Renal cortex interstitium (tissue), 11 donors: ENCODE results near the gene PRDM5. TPM values are rescaled to one million over a fixed set of nuclear protein-coding genes. Genes with fewer than 3 reads are reported as not detected.
"Not testable (repeated sequence)": the region's sequence is repeated elsewhere in the genome, so short reads cannot be mapped to it uniquely, and the experiment has no call there.

Source experiments
- DNase-seq, 11 donors: peaks; one replicate each; pipeline ENCODE4 v3.0.0-alpha.2; 2013; ENCODE audit warnings: low read depth in 9 of 11, low spot score in 4 of 11; ENCODE audit errors: extremely low read depth in 1 of 11
- polyA plus RNA-seq, 3 donors: library from polyadenylated mRNA; unstranded; fragments of 120-200 nt; gene quantifications; one replicate each; pipeline ENCODE4 v1.2.1, GENCODE V29; 2013; ENCODE audit not compliant: insufficient read length in 3 of 3

PRDM5 gene
- polyA plus RNA-seq, 3 donors, result 16.0 to 19.1 (median 19.0) TPM

DNA sequence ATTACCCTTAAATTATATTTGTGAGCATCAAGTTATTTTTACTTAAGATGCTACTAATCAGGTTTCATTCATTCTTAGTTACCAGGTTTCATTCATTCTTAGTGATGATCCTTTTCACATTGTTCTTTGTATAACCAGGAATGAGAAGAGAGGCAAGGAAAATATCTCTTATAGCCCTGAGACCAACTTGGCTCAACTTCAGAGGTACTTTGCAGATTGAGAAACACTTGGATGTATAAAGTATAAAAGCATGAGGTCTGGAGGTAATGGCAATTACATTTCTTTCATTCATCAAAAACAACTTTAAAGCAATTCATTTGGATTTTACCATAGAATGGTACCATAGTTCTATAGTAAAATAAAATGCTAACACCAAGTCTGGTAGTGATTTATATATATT, 231.0 kb downstream of the PRDM5 start:
- DNase-seq, result no peak

DNA sequence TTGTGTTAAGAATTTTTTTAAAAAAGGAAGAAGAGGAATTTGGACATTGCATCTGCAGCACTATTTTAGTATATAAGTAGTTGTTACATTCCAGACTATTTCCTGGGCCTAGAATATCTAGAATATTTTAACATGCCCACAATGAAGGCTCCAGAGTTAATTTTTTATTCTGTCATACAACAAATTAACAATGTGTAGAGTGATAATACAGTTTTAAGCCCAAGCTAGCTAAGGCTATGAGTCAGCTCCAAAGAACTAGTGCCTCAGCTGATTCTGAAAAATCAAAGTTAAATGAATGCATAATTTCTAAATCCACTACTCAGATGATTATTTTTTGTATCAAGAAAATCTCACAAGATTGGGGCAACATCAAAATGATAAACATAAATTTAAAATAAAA, 231.4 kb downstream of the PRDM5 start:
- DNase-seq, result no peak

DNA sequence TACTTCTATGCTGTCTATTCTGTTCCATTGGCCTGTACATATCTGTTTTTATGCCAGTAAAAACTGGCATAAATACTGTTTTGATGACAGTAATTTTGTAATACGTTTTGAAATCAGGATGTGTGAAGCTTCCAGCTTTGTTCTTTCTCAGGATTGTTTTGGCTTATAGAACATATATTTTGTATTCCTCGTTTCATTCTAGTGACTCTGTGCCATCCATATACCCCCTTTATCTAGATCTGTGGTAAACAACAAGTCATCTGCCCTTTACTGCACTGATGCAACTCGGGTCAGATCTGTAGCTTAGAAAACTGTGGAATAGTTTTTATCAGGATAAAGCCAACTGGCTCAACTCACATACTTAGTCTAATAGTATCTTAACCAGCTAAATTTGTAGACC, 233.7 kb downstream of the PRDM5 start:
- DNase-seq, result no peak

DNA sequence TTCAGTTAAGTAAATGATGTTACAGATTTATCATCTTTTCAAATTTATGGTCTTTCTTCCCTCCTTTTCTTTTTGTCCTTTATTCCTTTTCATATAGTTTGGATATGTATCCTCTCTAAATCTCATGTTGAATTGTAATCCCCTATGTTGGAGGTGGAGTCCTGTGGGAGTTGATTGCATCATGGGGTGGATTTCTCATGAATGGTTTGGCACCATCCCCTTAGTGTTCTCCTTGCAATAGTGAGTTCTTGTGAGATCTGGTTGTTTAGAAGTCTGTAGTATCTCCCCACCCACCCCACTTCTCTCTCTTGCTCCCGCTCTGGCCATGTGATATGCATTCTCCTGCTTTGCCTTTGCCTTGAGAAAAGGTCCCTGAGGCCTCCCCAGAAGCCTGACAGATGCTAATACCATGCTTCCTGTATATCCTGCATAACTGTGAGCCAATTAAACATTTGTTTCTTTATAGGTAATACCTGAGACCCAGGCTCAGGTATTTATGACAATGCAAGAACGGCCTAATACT, 236.7 kb downstream of the PRDM5 start:
- DNase-seq, result no peak

DNA sequence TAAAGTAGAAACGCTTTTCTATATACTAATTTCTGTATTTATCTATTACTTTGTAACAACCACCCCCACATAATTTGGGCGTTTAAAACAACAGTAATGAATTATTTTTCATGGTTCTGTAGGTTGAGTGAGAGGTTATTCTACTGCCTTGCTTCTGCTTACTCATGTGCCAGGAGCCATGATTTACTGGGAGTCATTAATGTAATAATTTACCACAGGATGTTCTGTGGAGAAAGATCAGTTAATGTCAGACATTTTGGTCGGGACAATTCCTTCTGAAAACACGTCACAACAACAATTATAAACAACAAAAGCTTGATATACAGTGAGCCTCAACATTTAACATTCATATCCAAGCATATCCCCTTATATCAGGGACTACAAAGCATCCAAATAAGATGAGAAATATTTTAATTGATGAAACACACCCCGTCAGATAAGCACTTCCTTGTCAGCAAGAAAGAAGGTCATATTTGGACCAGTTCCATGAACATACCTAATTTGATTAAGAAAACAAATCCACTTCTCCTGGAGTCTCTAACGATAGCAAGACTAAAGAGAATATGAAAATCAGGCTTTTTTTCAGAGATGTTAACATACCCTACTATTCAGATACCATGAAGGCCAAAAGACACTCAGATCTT, 238.5 kb downstream of the PRDM5 start:
- DNase-seq, result peak in 9 of 11 donors; percentile 10 to 29 (median 20)

DNA sequence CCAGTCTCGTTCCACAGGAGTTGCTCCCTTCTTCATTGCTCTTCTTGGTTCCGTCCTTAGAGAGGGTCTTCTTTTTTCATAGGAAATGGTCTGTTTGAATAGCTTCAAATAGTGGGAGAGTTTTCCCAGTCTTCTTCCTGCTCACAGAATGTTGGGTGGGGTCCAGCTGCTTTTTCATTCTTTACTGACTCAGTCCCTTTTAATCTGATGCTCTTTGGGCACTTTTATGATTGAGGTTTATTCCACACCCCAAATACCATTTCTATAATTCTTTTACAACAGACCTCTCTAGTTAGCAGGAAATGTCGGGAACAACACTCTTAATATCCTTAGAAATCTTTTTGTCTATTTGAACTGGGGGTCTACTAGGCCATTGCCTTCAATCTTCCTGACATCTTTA, 239.5 kb downstream of the PRDM5 start:
- no peak for DNase-seq

DNA sequence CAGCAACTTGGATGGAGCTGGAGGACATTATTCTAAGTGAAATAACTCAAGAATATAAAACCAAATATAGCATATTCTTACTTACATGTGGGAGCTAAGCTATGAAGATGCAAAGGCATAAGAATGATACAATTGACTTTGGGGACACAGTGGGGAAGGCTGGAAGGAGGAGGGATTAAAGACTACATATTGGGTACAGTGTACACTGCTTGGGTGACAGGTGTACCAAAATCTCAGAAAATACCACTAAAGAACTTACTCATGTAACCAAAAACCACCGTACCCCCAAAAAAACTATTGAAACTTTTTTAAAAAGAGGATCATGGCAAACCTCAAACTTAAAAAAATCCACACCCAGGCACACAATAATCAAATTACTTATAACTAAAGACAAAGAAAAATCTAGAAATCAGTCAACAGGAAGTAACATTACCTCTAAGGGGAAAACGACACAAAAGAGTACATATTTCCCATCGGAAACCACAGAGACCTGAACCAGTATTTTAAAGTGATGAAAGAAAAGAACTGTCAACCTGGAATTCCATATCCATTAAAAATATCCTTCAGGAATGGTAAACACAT, 241.8 kb downstream of the PRDM5 start:
- DNase-seq, result no peak

DNA sequence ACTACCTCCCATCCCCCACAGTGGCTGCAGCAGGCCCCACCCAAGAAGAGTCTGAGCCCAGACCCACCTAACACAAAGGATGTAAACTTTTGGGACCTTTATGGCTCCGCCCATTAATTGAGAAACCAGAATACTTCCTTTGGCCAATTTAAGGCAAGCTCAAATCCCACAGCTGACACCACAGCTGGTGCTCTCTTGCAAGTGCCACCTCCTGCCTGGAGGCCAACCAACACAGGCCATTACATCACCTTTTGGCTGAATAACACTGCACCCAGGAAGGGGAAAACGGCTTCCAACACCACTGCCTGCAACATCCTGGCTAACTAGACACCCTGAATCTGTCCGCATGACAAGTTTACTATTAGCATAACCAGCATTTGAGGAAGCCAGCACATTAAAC, 248.8 kb downstream of the PRDM5 start:
- DNase-seq, result no peak

DNA sequence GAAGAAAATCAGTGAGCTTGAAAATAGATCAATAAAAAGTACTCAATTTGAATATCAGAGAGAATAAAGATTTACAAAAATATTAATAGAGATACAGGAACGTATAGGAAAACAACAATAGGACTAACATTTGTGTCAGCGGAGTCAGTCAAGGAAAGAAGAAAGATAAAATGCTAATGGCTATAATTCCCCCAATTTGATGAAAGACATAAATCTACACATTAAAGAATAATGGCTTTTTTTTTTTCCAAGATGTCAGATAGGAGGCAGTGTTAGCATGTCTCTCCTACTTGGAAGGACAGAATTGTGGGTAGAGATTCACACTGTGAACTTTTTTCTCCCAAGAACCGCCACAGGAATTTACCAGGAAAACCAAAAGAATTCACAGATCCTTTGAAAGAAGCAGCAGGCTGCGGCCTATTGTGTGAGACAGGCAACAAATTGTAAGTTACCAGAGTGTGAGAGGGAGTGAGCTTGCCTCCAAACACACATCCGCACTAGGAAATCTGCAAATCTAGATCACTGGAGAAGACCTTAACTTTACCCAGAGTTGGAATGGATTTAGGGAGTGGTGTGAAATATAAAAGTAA, 249.9 kb downstream of the PRDM5 start:
- DNase-seq, result no peak

DNA sequence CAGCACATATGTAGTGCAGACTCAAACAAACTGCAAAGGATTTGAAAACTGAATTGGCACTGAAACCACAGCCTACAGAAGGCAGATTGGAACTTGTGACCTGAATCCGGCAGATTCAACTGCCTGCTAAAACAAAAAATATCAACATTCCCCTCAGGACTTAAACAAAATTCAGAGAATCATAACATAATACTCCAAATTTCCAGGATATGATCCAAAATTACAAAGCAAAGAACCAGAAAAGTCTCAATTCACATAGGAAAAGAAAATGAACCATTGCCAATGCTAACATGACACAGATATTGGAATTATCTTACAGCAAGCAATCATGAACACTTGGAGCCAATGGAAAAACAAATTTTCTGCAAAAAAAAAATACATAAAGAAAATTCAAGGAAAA, 250.4 kb downstream of the PRDM5 start:
- no peak for DNase-seq

DNA sequence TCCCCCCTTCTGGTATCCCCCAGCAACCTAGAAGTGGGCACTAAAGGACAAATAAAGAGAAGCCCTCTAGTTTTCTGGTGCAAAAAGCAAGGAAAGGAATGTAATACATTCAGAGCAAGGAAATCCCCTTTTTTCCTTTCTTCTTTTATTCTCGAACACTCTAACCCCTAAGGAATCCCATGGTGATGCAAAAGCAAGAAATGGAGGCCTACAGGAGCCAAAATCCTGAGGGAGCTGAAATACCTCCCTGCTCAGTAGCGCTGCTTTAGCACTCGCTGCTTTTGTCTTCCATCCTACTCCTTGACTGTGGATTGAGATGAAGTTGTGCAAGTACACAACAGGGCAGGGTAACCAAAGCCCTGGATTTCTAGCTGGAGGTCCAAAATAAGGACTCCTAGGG, 251.0 kb downstream of the PRDM5 start:
- DNase-seq, result no peak

DNA sequence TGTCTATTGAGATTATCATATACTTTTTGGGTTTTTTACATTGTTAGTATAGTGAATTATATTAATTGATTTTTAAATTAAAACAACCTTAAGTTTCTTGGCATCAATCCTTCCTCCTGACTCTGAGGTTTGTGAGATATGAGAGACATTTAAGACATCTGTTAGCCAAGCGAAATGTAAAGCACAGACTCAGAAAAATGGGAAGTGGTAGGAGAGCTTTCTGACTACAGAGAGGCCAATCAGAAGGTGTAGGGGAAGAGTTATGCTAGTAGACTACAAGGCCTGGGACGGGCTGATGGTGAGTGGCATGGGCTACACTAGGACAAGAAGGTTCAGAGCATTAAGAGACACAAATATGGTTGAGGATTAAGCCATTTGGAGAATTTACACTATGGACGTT, 255.4 kb downstream of the PRDM5 start:
- DNase-seq, result no peak

DNA sequence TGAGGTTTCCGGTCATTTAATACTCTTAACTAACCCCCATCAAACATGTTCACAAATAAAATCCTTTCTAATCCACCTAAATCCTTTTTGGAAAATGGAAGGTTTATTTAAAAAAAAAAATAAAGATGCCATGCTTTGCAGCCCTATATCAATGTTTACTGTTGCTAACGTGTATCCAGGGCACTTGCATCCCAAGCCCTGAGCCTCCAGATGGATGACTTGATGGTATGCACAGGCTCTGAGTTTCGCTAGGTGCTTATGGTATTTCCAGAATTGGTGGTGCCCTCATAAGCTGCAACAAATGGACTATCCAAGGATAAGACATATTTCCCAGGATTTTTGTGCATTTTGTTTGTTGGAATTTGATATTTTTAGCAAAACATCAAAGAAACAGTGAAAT, 257.7 kb downstream of the PRDM5 start:
- no peak for DNase-seq

DNA sequence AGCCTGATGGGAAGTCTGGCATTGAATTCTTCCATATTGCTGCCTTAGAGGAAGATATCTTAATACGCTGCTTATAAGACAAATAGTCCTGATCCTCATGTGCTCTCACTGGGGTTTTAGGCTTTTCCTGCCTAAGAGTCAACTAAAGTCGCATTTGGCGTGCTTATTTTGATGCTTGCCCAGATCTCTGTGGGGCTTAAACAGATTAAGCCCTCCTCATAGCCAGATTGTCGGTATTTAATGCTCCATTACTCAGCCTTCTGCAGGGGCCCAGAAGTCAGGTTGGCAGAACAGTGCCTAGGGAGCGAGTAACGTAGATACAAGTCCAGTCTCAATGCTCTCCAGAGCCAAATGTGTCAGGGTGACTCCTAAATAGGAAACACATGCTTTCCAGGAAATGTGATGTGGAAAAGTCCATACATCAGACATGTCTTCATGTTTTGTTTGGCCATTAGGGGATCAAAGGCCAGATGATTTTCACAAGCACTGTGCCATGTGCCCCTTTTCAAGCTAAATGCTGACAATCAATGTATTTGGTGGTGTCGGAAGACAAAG, 262.8 kb downstream of the PRDM5 start:
- no peak for DNase-seq

DNA sequence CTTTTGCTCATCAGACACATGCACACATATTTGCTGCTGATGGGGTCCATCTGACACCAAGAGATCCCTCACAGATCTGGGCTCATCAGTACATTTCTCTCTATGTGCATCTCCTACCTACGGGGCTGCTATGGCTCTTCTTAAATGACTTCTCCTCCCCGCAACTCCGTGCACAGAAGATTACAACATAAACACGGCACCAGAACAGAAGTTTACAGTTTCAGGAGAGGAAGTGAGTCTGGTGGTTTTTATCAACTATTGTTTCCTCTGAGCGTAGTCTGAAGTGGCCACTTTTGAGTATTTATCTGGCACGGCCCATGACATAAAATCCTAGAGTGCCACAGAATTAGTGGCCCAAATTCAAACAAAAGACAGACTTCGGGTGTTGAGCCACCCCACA, 263.8 kb downstream of the PRDM5 start:
- DNase-seq, result no peak

DNA sequence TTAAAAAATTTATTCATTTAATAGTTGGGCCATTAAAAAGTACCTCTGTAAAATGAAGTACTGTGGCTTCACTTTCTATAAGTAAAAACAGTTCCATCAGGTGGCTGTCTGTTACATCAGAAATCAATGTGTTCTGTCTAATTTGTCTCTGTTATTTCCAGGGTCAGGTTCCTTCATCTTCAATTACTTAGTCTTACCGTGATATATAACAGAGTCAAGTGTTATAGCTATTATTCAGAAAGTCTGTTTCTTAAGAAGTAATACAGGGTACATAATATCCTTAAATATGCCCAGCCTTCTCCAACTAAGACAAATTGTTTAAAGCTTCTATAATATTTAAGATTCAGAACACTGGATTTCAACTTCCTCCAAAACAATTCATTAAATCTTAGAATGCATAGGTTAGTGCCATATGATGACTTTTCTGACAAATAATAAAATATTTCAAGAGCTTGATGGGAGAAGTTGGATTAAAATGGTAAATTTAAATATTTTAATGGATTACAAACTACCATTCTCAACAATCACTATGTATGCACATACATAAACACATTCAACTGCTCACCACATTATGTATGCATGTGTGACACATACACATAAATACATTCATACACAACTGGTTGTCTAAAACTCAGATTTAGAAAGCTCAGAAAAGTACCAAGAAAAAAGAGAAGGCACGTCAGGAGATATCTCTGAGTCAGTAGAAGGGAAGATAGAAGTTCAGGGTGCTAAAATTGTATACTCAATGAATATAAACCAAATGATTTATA, 268.5 kb downstream of the PRDM5 start:
- DNase-seq, result no peak

DNA sequence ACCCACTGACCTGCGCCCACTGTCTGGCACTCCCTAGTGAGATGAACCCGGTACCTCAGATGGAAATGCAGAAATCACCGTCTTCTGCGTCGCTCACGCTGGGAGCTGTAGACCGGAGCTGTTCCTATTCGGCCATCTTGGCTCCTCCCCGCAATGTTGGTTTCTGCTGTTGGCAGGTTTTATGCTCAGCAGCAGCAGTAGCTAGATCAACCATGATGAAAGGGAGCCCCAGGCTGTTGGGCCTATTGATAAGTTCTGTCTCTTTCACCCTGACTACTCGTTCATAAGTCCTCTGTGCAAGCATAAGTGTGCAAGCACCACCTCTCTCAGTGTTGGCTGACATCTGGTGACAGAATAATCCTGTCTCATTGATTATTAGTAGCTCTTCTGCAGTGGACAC, 274.2 kb downstream of the PRDM5 start:
- not testable (repeated sequence) for DNase-seq
